Measurements from ENCODE around the gene GNG12.

Gene GNG12

GRCh38 chr1:67726224-67726623, 107.0 kb downstream of the GNG12 start:
- ATAC-seq: no peak
- TF ChIP-seq RARB (CRISPR knock-in tag; IDR thresholded peaks at IDR 0.05) (no peak), TOX (CRISPR knock-in tag; IDR thresholded peaks at IDR 0.05; ENCODE audit: borderline replicate concordance) (no peak), ZFP30 (CRISPR knock-in tag; IDR thresholded peaks at IDR 0.05) (no peak), CREB5 (CRISPR knock-in tag; IDR thresholded peaks at IDR 0.05; ENCODE audit: low read depth) (no peak), TCF4 (CRISPR knock-in tag; IDR thresholded peaks at IDR 0.05; ENCODE audit: borderline replicate concordance) (no peak), ZFP3 (CRISPR knock-in tag; IDR thresholded peaks at IDR 0.05) (no peak), ZNF8 (CRISPR knock-in tag; IDR thresholded peaks at IDR 0.05) (no peak), BACH2 (CRISPR knock-in tag; IDR thresholded peaks at IDR 0.05; ENCODE audit: borderline replicate concordance) (no peak), PPARA (CRISPR knock-in tag; IDR thresholded peaks at IDR 0.05; ENCODE audit: borderline replicate concordance) (no peak), PATZ1 (CRISPR knock-in tag; IDR thresholded peaks at IDR 0.05; ENCODE audit: borderline replicate concordance) (no peak)

- ATAC-seq: peak; percentile 88
- TF ChIP-seq ESRRG (CRISPR knock-in tag; IDR thresholded peaks at IDR 0.05): no peak
- no peak for TF ChIP-seq TSHZ2 (CRISPR knock-in tag; IDR thresholded peaks at IDR 0.05)
- no peak for TF ChIP-seq ZNF565 (CRISPR knock-in tag; conservative IDR thresholded peaks at IDR 0.05; ENCODE audit: low read depth)
- peak; percentile 64 for TF ChIP-seq TCF4 (CRISPR knock-in tag; IDR thresholded peaks at IDR 0.05; ENCODE audit: borderline replicate concordance)
- 0 out of 2 replicates have a peak, but pooled peaks have one; percentile 67 for TF ChIP-seq CSDC2 (CRISPR knock-in tag; IDR thresholded peaks at IDR 0.05)
- peak; percentile 89; the same call in 1 of the 2 replicates for TF ChIP-seq PATZ1 (CRISPR knock-in tag; IDR thresholded peaks at IDR 0.05; ENCODE audit: borderline replicate concordance)
- TF ChIP-seq ZFP3 (CRISPR knock-in tag; IDR thresholded peaks at IDR 0.05): peak; percentile 69
- TF ChIP-seq ZC3H10 (CRISPR knock-in tag; IDR thresholded peaks at IDR 0.05): peak; percentile 22; the same call in 1 of the 2 replicates
- no peak for TF ChIP-seq GLIS3 (CRISPR knock-in tag; IDR thresholded peaks at IDR 0.05)
- TF ChIP-seq ISL1 (CRISPR knock-in tag; IDR thresholded peaks at IDR 0.05): peak; percentile 95
- TF ChIP-seq CREB5 (CRISPR knock-in tag; IDR thresholded peaks at IDR 0.05; ENCODE audit: low read depth): peak; percentile 41; the same call in 1 of the 2 replicates
- peak; percentile 61; the same call in 1 of the 2 replicates for TF ChIP-seq TOX (CRISPR knock-in tag; IDR thresholded peaks at IDR 0.05; ENCODE audit: borderline replicate concordance)
- TF ChIP-seq CSRNP3 (CRISPR knock-in tag; IDR thresholded peaks at IDR 0.05): 0 out of 2 replicates have a peak, but pooled peaks have one; percentile 39
Measured at GRCh38 chr1:67724928-67725560, 108.2 kb downstream of the GNG12 start.
